Endometrial microvascular endothelial cells (primary cell): ENCODE data around the gene MEX3A. TPM values are rescaled to one million over a fixed set of nuclear protein-coding genes. Genes with fewer than 3 reads are reported as not detected.
"Not testable (repeated sequence)": the region's sequence is repeated elsewhere in the genome, so short reads cannot be mapped to it uniquely, and the experiment has no call there.

Experiments used
- in situ Hi-C: cut with HindIII; loops from 2 replicates; pipeline ENCODE4 v1.10.0; 2017; ENCODE audit warnings: low sequenced_read_pairs, low pct_unique_long_range_greater_than_20kb; ENCODE audit errors: inconsistent ontology term
- total RNA-seq: library from RNA; depleted of rRNA; stranded (reverse); fragments of >200 nt; gene quantifications from one replicate; pipeline ENCODE4 v1.2.3, GENCODE V29; 2015; ENCODE audit errors: inconsistent ontology term

The MEX3A gene
- total RNA-seq, 1 donor from 2014 or later: 3.3 TPM

- in situ Hi-C loops: no loop called here
These were observed 38.1 kb upstream of the MEX3A start for GRCh38 chr1:156120318-156120717.

- in situ Hi-C loops: no loop called here
These were observed 37.4 kb upstream of the MEX3A start for GRCh38 chr1:156119503-156120209.

- in situ Hi-C loops: no loop called here
These were observed 36.1 kb upstream of the MEX3A start for GRCh38 chr1:156118177-156118868.

- in situ Hi-C loops: no loop called here
These were observed 35.3 kb upstream of the MEX3A start for GRCh38 chr1:156117414-156118176.

GRCh38 chr1:156116731-156117130 lies 34.5 kb upstream of the MEX3A start:
- in situ Hi-C loops: not testable (repeated sequence)

GRCh38 chr1:156115514-156116374 lies 33.5 kb upstream of the MEX3A start:
- in situ Hi-C loops: no loop called here

GRCh38 chr1:156114919-156115513 lies 32.8 kb upstream of the MEX3A start:
- in situ Hi-C loops: no loop called here

GRCh38 chr1:156114101-156114918 lies 32.0 kb upstream of the MEX3A start, which contains the start of gene LMNA:
TSS of gene LMNA (plus strand) at chr1:156114711. CDS start at chr1:156114919, 208 bp downstream.
- in situ Hi-C loops: no loop called here

- in situ Hi-C loops: no loop called here
These were observed 31.2 kb upstream of the MEX3A start for GRCh38 chr1:156113282-156113950.

- in situ Hi-C loops: no loop called here
These were observed 30.2 kb upstream of the MEX3A start for GRCh38 chr1:156112276-156113137.

- in situ Hi-C loops: no loop called here
These were observed 29.2 kb upstream of the MEX3A start for GRCh38 chr1:156111355-156111962.

- in situ Hi-C loops: no loop called here
These were observed 28.0 kb upstream of the MEX3A start for GRCh38 chr1:156110252-156110651.

GRCh38 chr1:156108664-156109241 lies 26.5 kb upstream of the MEX3A start:
- in situ Hi-C loops: no loop called here

- in situ Hi-C loops: no loop called here
These were observed 25.8 kb upstream of the MEX3A start for GRCh38 chr1:156108057-156108456.

GRCh38 chr1:156106624-156107488 lies 24.6 kb upstream of the MEX3A start:
- in situ Hi-C loops: no loop called here
